Endometrial microvascular endothelial cells (primary cell): ENCODE measurements around the gene STARD8. TPM values are rescaled to one million over a fixed set of nuclear protein-coding genes. Genes with fewer than 3 reads are reported as not detected.

ENCODE experiments used
- in situ Hi-C: cut with HindIII; loops from 2 replicates; pipeline ENCODE4 v1.10.0; 2017; ENCODE audit warnings: low sequenced_read_pairs, low pct_unique_long_range_greater_than_20kb; ENCODE audit errors: inconsistent ontology term
- total RNA-seq: library from RNA; depleted of rRNA; stranded (reverse); fragments of >200 nt; gene quantifications from one replicate; pipeline ENCODE4 v1.2.3, GENCODE V29; 2015; ENCODE audit errors: inconsistent ontology term

Gene STARD8
- total RNA-seq, 1 donor from 2014 or later, result 6.0 TPM

DNA sequence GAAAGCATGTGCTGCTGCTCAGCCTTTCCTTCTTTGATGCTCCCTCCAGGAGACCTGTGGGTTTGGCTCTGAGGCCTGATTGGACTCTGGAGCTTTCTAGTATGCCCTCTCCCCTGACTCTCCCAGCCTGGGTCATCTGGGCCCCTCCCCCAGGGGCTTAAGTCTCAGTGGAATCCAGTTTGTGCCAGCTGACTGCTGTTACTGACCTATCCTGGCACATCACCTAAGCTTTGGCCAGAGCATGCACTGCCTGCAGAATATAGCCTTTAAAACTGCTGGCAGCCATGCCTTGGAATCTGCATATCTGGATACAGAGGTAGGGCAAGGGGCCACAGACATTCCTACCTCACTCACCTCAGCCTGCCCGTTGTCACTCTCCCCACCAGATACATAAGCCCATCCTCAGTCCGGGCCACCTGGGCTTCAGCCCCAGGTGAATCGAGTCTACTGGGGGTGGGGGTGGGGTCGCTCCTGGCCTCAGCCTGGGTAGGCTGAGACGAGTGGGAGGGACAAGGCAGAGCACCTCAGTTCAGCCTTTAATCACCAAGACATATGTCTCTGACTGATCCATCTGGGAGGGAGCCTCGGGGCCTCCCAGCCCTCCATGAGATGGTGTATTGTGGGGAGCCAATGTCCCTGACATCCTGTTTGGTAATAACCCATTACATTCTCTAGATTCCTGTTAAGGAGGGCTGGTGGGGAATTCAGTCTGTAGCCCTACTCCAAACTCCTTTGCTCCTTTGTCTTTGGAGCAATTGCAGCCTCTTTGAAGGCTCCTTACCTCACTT, 61.2 kb downstream of the STARD8 start:
- in situ Hi-C loops, result no loop called here

DNA sequence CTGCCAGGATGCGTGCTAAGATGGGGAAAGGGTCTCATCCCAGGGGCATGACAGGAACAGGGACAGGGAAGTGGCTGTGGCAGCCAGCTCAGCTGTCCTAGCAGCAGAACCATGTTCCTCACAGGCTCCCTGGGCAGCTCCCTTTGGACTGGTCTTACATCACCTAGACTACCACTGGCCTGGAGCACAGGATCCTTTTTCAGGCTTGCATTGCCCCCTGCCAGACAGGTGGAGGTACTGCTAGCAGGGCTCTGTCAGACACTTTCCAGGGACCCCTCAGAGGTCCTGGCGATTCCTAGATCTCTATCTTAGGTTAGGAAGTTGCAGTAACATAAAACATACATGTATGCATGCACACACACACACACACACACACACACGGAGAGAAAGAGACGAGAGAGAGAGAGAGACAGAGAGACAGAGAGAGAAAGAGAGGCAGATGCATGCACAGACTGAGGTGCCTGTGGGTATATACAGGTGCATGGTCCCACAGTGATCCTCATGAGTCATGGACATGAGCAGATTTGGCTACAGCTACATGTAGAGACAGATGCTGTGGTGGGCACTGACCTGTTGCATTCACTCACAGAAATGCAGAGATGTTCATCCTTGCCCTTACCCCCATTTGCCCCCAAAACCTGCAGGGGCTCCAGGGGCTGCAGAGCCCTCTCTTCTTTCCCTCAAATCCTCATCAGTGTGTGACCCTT, 63.6 kb downstream of the STARD8 start:
- in situ Hi-C loops, result no loop called here

- in situ Hi-C loops, result no loop called here
These were observed 64.4 kb downstream of the STARD8 start for GRCh38 chrX:68711845-68712244.

DNA sequence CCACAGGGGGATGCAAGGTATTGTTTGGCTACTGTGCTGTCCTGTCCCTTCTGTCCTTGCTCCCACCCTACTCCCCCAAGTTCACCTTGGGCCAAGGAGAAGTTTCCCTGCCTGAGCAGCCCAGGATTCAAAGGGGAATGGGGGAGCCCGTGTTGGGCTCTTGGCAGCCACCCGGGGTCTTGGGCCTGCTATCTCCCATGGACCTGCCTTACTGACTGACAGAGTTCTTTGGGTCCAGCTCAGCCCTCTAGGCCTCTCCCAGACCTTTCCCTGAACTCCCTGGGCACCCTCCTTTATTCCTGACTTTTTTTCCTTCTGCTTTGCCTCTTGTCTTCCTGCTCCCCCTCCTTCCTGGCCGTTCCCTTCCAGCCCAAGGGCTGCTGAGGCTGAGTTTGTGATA, 67.4 kb downstream of the STARD8 start:
- in situ Hi-C loops, result no loop called here

DNA sequence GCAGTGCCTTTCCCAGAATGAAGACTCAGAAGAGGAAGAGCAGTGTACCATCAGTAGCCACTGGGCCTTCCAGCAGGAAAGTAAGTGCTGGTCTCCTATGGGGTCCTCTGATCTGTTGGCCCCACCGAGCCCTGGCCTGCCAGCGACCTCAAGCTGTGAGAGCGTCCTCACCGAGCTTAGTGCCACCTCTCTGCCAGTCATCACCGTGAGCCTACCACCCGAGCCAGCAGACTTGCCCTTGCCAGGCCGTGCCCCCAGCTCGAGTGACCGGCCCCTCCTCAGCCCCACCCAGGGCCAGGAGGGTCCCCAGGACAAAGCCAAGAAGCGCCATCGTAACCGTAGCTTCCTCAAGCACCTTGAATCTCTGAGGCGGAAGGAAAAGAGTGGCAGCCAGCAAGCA, 69.7 kb downstream of the STARD8 start:
- in situ Hi-C loops, result no loop called here

DNA sequence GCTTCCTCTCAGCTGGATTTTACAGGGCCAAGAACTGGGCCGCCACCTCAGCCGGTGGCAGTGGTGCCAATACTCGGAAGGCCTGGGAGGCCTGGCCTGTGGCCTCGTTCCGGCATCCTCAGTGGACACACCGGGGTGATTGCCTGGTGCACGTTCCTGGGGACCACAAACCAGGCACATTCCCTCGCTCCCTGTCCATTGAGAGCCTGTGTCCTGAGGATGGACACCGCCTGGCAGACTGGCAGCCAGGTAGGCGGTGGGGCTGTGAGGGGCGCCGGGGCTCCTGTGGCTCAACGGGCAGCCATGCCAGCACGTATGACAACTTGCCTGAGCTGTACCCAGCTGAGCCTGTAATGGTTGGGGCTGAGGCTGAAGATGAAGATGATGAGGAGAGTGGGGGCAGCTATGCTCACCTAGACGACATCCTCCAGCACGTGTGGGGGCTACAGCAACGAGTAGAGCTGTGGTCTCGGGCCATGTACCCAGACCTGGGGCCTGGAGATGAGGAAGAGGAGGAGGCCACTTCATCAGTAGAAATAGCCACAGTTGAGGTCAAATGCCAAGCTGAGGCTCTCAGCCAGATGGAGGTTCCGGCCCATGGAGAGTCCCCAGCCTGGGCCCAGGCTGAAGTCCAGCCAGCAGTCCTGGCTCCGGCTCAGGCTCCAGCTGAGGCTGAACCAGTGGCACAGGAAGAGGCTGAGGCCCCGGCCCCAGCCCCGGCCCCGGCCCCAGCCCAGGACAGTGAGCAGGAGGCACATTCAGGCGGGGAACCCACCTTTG, 70.4 kb downstream of the STARD8 start:
- in situ Hi-C loops, result no loop called here

DNA sequence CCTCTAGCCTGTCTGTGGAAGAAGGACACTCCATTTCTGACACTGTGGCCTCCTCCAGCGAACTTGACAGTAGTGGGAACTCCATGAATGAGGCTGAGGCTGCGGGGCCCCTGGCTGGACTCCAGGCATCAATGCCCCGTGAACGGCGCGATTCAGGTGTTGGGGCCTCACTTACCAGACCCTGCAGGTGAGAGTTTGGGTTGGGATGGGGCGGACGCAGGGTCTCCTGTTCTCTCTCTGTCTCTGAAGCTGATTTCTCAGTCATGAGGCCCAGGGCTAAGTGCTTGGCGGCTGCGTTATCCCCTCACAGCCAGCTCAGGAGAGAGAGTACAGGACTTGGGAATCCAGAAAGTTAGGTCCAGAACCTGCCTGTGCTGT, 71.0 kb downstream of the STARD8 start:
- in situ Hi-C loops, result no loop called here

- in situ Hi-C loops, result no loop called here
These were observed 71.9 kb downstream of the STARD8 start for GRCh38 chrX:68719181-68719903.

DNA sequence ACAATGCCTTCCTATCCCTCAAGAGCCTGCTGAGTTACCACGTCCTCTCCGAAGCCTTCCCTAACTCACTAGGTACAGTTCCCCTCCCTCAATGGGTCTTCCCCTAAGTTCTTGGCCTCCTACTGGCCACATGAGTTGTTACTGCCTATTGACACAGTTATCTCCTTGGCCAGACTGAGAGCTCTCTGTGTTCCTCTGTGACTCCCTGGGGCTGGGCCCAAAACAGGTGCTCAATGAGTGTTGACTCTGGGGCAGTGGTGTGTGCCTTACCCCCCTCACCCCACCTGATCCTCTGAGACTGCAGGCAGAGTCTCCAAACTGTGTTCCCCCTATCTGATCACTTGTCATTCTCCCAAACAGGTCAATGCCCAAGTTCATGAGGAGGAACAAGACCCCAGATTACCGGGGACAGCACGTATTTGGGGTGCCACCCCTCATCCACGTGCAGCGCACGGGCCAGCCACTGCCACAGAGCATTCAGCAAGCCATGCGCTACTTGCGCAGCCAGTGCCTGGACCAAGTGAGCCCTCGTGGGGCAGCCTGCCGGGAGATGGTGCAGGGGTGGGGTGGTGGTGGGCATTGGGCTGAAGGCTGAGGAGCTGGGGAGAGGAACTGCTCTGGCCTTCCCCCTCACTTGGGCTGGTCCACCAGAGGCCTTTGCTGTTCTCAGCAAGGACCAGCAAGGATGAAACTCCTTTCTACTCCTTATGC, 72.6 kb downstream of the STARD8 start:
- in situ Hi-C loops, result no loop called here

GRCh38 chrX:68720851-68721250, 73.4 kb downstream of the STARD8 start:
- in situ Hi-C loops, result no loop called here

GRCh38 chrX:68721546-68721945, 74.1 kb downstream of the STARD8 start:
- in situ Hi-C loops, result no loop called here

DNA sequence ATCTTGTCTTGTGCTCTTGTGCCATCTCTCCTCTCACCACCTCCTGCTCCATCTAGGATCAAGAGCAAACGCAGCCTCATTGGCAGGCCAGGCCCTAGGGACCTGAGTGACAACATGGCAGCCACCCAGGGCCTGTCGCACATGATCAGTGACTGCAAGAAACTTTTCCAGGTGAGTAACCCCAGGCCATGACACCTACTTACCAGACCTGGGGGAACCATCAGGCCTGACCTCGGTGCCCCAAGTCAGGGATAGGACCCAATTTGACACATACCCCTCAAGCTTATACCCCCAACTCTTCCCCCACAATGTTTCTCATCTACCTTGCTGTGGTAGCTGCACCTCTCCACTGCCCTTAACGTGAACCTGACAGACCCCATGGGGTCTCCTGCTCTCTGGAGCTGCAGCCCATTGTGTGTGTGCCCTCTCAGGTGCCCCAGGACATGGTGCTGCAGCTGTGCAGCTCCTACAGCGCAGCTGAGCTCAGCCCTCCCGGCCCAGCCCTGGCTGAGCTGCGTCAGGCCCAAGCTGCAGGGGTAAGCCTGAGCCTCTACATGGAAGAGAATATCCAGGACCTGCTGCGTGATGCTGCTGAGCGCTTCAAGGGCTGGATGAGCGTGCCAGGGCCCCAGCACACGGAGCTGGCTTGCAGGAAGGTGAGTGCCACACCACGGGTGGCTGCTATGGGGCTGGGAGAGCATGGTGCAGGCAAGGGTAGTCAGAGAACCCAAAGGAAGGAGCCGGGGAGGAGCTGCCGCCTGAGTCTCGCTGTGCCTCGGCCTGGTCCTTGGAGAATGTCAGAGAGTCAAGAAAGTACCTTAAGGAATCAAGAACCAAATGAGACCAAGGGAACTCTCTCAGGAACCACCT, 74.8 kb downstream of the STARD8 start:
- in situ Hi-C loops, result no loop called here

GRCh38 chrX:68723491-68724155, 76.2 kb downstream of the STARD8 start:
- in situ Hi-C loops, result no loop called here

DNA sequence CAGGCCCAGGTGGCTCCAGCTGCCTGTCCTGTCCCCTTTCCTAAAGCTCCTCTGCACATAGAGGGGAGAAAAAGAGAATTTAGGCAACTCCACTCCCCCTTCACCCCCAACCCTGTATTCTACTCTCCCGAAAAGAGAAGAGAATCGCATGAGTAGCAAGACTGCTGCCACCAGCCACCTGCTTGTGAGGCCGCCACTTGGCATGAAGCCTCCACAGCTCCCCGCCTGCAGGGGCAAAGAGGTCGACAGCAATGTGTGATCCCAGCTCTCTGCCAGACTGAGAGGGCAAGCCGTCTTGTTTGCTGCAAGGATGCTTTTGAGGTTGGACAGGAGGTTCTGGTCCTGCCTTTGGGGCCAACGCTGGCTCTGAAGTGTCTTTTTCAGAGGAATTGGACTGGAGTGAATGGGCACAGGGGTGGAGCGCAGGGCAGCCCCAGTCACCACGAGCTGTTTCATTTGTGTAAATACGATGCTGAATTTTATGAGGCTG, 77.1 kb downstream of the STARD8 start:
- in situ Hi-C loops, result no loop called here

DNA sequence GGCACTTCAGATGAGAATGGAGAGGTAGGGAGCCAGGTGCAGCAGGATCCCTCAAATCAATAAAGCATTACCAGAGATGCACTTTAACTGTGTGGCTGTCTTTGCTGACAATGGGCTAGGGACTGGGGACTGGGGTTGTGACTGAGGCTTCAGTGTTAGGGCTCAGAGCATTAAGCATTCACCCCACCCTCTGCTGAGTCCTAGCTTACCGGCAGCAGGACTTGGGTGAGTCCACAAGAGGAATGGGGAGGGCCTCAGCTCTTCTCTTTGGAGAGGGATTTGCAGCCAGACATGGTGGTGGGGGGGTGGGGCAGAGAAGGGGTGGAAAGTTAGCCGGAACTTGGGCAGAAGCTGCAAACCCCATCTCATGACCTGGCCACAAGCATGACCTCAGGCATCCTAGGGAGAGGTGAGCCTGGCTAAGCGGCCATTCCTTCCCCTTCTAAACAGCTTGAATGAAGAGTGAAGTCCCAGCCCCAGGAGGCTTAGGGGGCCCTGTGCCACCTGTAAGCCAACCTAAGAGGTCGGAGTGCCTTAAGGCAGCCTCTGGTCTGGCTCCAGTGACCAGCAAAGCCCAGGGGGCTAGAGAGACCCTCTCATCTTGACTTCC, 78.4 kb downstream of the STARD8 start:
- in situ Hi-C loops, result no loop called here

GRCh38 chrX:68726366-68726765, 78.9 kb downstream of the STARD8 start:
- in situ Hi-C loops, result no loop called here

DNA sequence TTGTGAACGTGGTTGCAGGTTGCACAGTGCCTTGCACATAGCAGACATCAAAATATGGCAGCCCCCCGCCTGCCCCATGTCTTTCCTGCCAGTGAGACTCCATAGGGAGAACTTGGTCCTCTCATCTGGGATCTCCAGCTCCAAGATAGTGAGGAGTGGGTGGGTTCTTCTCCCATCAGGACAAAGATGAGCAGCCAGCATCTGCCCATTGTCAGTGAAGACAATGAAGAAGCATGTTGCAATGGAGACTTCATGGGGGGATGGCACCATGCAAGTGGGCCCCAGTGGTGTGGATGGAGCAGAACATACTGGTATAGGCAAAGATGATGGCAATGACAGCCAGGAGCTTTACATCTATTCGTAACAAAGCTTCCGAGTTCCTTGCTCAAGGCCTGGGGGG, 80.2 kb downstream of the STARD8 start:
- in situ Hi-C loops, result no loop called here
